KMS-11 (cell line): ENCODE data around the gene AHCYL2.

Experiments
- H2AFZ ChIP-seq: fragments of 200-600 bp; sonication (generic); 2 replicates; pipeline ENCODE4 v1.6.1; 2016; ENCODE audit warnings: antibody characterized with exemption, mixed run types, low read depth
- H3K27ac ChIP-seq: fragments of 200-600 bp; sonication (generic); 2 replicates; pipeline ENCODE4 v1.6.1; 2016; ENCODE audit warnings: mild to moderate bottlenecking, mixed run types
- H3K27me3 ChIP-seq: fragments of 200-600 bp; sonication (generic); 2 replicates; pipeline ENCODE4 v1.6.1; 2017; ENCODE audit warnings: mild to moderate bottlenecking, low read depth, mixed run types, moderate library complexity; ENCODE audit not compliant: insufficient read depth
- H3K36me3 ChIP-seq: fragments of 200-600 bp; sonication (generic); 2 replicates; pipeline ENCODE4 v1.6.1; 2017; ENCODE audit warnings: mild to moderate bottlenecking, mixed run types; ENCODE audit not compliant: insufficient read depth
- H3K4me1 ChIP-seq: fragments of 200-600 bp; sonication (generic); 2 replicates; pipeline ENCODE4 v1.6.1; 2016; ENCODE audit warnings: mild to moderate bottlenecking, low read depth, mixed run types; ENCODE audit not compliant: poor library complexity, severe bottlenecking
- H3K4me2 ChIP-seq: fragments of 200-600 bp; sonication (generic); 2 replicates; pipeline ENCODE4 v1.7.0; 2016; ENCODE audit warnings: mild to moderate bottlenecking, mixed run types
- H3K4me3 ChIP-seq: fragments of 200-600 bp; sonication (generic); IDR thresholded peaks from 2 replicates; pipeline ENCODE4 v1.6.1; 2017; ENCODE audit warnings: low read depth, low read length, mixed read lengths; ENCODE audit not compliant: insufficient read depth
- H3K79me2 ChIP-seq: fragments of 200-600 bp; sonication (generic); 2 replicates; pipeline ENCODE4 v1.6.1; 2016; ENCODE audit warnings: low read depth, mixed run types; ENCODE audit not compliant: insufficient read depth
- H3K9ac ChIP-seq: fragments of 200-600 bp; sonication (generic); 2 replicates; pipeline ENCODE4 v1.6.1; 2016; ENCODE audit warnings: mild to moderate bottlenecking, mixed run types
- H4K20me1 ChIP-seq: fragments of 200-600 bp; sonication (generic); 2 replicates; pipeline ENCODE4 v1.6.1; 2016; ENCODE audit warnings: mild to moderate bottlenecking, mixed run types; ENCODE audit not compliant: insufficient read depth
- CTCF ChIP-seq: fragments of 200-600 bp; sonication (generic); conservative IDR thresholded peaks from 2 replicates; pipeline ENCODE4 v1.6.1; 2017; ENCODE audit warnings: low read depth, mild to moderate bottlenecking, antibody characterized with exemption, low read length, moderate library complexity, mixed read lengths

AHCYL2 gene

DNA sequence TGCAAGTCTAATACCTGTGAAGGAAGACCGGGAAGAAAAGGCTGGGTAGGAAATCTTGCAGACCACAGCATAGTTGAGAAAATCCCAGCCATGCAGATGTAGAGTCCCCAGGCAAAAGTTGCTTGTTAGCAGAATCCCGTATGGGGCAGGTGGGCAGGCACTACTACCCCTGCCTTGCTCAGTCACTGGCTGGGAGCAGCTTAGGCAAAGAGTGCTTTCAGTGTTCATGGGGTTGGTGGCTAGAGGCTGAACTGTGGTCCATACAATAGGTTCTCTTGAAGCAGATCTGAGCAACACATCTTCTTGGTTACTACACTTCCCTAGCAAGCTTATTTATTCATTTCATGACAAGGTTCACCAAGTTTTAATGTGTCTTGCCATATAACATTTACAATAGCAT is 92.6 kb downstream of the AHCYL2 start:
- Histone ChIP-seq H4K20me1 (no peaks in the 10 kb centered on the region), H3K79me2 (peaks cover 14% of the 10 kb centered on the region), H3K9ac (no peak overlapping the region; the same call in 1 of the 2 replicates), H3K27me3 (no peaks in the 10 kb centered on the region), H3K27ac (peak overlapping the region; percentile 97), H3K4me1 (peaks cover 96% of the 10 kb centered on the region), H3K4me3 (no peak overlapping the region), H2AFZ (no peak overlapping the region), H3K4me2 (peak overlapping the region; percentile 78), H3K36me3 (no peaks in the 10 kb centered on the region)
- no peak for TF ChIP-seq CTCF

GRCh38 chr7:129327076-129327475 is 102.2 kb downstream of the AHCYL2 start:
- H3K27ac ChIP-seq, result no peak overlapping the region
- no peak overlapping the region for H2AFZ ChIP-seq
- no peaks in the 10 kb centered on the region for H3K27me3 ChIP-seq
- no peak overlapping the region for H3K4me2 ChIP-seq
- H3K36me3 ChIP-seq, result no peaks in the 10 kb centered on the region; the same call in 1 of the 2 replicates
- peaks cover 7% of the 10 kb centered on the region for H3K4me1 ChIP-seq
- 0 out of 2 replicates have a peak, but pooled peaks cover 8% of the 10 kb centered on the region for H3K79me2 ChIP-seq
- no peak for TF ChIP-seq CTCF
- no peaks in the 10 kb centered on the region for H4K20me1 ChIP-seq
- no peak overlapping the region for H3K4me3 ChIP-seq
- H3K9ac ChIP-seq, result no peak overlapping the region

DNA sequence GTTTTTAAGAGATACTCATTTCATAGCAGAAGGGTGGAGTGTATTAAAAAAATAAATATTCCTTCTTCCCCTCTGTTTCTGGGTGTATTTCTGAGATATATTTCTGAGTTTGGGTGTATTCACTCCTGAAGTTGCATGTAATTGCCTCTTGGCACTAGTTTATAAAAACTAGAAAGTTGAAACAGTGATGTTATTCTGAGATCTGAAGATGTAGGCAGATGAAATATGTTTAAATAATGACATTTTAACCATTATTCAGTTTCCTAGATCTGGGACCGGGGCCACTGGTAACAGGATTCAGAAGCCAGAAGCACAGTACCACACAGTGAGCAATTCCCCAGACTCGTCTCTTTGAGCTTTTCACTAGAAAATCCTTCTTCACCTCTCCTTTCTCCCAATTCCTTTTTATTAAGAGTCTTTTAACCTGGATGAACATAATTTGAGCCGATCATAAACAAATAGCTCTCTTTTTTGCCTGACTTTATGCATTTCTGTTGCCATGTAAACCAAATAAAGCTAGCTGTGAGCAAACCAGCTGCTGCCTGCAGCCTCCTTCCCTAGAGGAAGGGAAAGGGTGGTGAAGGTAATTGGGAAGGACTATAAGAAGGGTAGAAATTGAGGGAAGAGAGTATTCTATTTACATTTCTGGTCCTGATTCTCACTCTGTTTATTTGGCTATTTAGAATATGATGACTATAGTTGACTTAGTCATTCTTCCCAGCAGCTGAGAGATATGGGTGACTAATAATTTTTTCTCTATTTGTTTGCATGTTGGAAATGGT is 107.6 kb downstream of the AHCYL2 start:
- Histone ChIP-seq H3K79me2 (no peaks in the 10 kb centered on the region), H3K9ac (no peak overlapping the region), H4K20me1 (no peaks in the 10 kb centered on the region), H3K4me1 (peaks cover 11% of the 10 kb centered on the region), H3K4me2 (no peak overlapping the region), H3K27ac (no peak overlapping the region), H3K36me3 (no peaks in the 10 kb centered on the region; the same call in 1 of the 2 replicates), H3K4me3 (no peak overlapping the region), H3K27me3 (no peaks in the 10 kb centered on the region), H2AFZ (no peak overlapping the region)
- TF ChIP-seq CTCF, result no peak

GRCh38 chr7:129334473-129334872 is 109.6 kb downstream of the AHCYL2 start:
- H3K27me3 ChIP-seq, result no peaks in the 10 kb centered on the region
- H3K4me2 ChIP-seq, result no peak overlapping the region
- no peaks in the 10 kb centered on the region for H3K79me2 ChIP-seq
- H3K36me3 ChIP-seq, result no peaks in the 10 kb centered on the region; the same call in 1 of the 2 replicates
- no peak overlapping the region for H3K4me3 ChIP-seq
- no peak overlapping the region for H3K9ac ChIP-seq
- peak; percentile 54 for TF ChIP-seq CTCF
- no peak overlapping the region for H3K27ac ChIP-seq
- no peaks in the 10 kb centered on the region for H4K20me1 ChIP-seq
- peaks cover 11% of the 10 kb centered on the region for H3K4me1 ChIP-seq
- H2AFZ ChIP-seq, result no peak overlapping the region
